ENCODE data around the gene C2CD4C. TPM values are rescaled to one million over a fixed set of nuclear protein-coding genes. Genes with fewer than 3 reads are reported as not detected.

Gene C2CD4C
- total and polyA plus RNA-seq, 2 of the 13 experiments (the other 11 are each of a cell fraction or from before 2014, with no cell fraction given) = not detected

DNA sequence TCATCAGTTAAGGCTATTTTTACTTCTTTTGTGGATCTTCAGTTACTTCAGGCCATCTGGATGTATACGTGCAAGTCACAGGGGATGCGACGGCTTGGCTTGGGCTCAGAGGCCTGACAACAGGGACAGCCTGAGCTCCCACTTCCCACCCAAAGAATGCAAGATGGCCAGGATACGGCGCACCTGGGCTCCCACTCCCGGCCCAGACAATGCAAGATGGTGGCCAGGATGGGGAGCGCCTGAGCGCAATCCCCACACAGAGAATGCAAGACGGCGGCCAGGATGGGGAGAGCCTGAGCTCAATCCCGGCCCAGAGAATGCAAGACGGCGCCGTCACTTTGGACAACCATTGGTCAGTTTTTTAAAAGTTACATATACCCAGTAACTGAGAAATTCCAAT is 39.1 kb downstream of the C2CD4C start:
- Histone ChIP-seq H3K36me3 (replicated peaks in 1 of 2; ENCODE audit: control insufficient read depth in 1 of 2, insufficient read depth in 2 of 2, low read length in 2 of 2) (no peaks in the 10 kb centered on the region), H4K20me1 (ENCODE audit: insufficient read depth, low read length) (no peaks in the 10 kb centered on the region), H3K4me1 (ENCODE audit: insufficient read depth, low read length) (no peaks in the 10 kb centered on the region), H3K4me2 (ENCODE audit: low read depth, low read length) (no peak overlapping the region), H3K27ac (ENCODE audit: extremely low read length, insufficient read depth, low read length) (no peak overlapping the region), H3K9me3 (ENCODE audit: low read length) (no peaks in the 10 kb centered on the region), H3K9ac (ENCODE audit: insufficient read depth, low read depth, low read length) (no peak overlapping the region), H3K27me3 (ENCODE audit: control insufficient read depth in 1 of 2, insufficient read depth in 2 of 2, low read length in 2 of 2) (peaks cover 14 to 84% of the 10 kb centered on the region in 2 experiments), H2AFZ (ENCODE audit: low read length) (no peak overlapping the region), H3K4me3 (replicated peaks in 1 of 3; ENCODE audit: insufficient read depth in 1 of 3, low read depth in 2 of 3, low read length in 3 of 3) (no peak overlapping the region), H3K79me2 (ENCODE audit: insufficient read depth, low read length) (no peaks in the 10 kb centered on the region)
- POLR2A ChIA-PET = no interaction called here
- intact Hi-C loops (cut with micrococcal nuclease; ENCODE audit: unreplicated experiment) = no loop called here
- no TSS peak for BruUV-seq (replicated peaks)
- 67% methylated on average over 7 of the region's 14 CpGs for WGBS (ENCODE audit: low lambda C conversion rate)
- no peak for DNase-seq (ENCODE audit: low spot score)
- FAIRE-seq = no peak
- CTCF ChIA-PET (ENCODE audit: low intra/inter-chr PET ratio, low total read pairs) = no interaction called here
- ATAC-seq = no peak
- in situ Hi-C loops (cut with HindIII; ENCODE audit: extremely low pct_ligation_motif_present, low pct_unique_long_range_greater_than_20kb) = no loop called here
- TF ChIP-seq IKZF4 (CRISPR knock-in tag; IDR thresholded peaks at IDR 0.05; ENCODE audit: borderline replicate concordance, low read depth, not compliant biosample characterization) (no peak), TAF15 (IDR thresholded peaks at IDR 0.05; ENCODE audit: low read depth, low read length, poor library complexity, severe bottlenecking) (no peak), KDM5B (CRISPR knock-in tag; IDR thresholded peaks at IDR 0.05; ENCODE audit: borderline replicate concordance) (no peak), ZNF296 (CRISPR knock-in tag; conservative IDR thresholded peaks at IDR 0.05) (no peak), FIP1L1 (IDR thresholded peaks at IDR 0.05; ENCODE audit: borderline replicate concordance, insufficient read depth, low read depth, low read length) (no peak)
- TF ChIP-seq, protein P1, sequence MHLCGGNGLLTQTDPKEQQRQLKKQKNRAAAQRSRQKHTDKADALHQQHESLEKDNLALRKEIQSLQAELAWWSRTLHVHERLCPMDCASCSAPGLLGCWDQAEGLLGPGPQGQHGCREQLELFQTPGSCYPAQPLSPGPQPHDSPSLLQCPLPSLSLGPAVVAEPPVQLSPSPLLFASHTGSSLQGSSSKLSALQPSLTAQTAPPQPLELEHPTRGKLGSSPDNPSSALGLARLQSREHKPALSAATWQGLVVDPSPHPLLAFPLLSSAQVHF (CRISPR knock-in tag; IDR thresholded peaks at IDR 0.05) = no peak
- TF ChIP-seq, protein P2, sequence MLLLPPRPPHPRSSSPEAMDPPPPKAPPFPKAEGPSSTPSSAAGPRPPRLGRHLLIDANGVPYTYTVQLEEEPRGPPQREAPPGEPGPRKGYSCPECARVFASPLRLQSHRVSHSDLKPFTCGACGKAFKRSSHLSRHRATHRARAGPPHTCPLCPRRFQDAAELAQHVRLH (CRISPR knock-in tag; IDR thresholded peaks at IDR 0.05; ENCODE audit: borderline replicate concordance, low read depth) = no peak

DNA sequence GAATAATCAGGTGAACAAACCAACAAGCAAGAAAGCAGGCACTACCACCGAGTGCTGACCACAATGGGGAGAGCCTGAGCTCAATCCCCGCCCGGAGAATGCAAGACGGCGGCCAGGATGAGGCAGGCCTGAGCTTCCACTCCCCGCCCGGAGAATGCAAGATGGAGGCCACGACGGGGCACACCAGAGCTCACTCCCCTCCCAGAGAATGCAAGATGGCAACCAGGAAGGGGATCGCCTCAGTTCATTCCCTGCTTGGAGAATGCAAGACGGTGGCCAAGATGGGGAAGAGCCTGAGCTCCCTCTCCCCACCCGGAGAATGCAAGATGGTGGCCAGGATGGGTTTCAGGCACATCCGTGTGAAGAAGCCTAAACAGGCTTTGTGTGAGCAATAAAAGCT is 39.7 kb downstream of the C2CD4C start:
- in situ Hi-C loops (cut with HindIII; ENCODE audit: extremely low pct_ligation_motif_present, low pct_unique_long_range_greater_than_20kb) = no loop called here
- no peak for FAIRE-seq
- no peak overlapping the region for H3K4me2 ChIP-seq (ENCODE audit: low read depth, low read length)
- no peak overlapping the region for H3K4me3 ChIP-seq (replicated peaks in 1 of 3; ENCODE audit: insufficient read depth in 1 of 3, low read depth in 2 of 3, low read length in 3 of 3)
- 74% methylated on average over 13 of the region's 13 CpGs for WGBS (ENCODE audit: low lambda C conversion rate)
- ATAC-seq = no peak
- no peaks in the 10 kb centered on the region for H3K4me1 ChIP-seq (ENCODE audit: insufficient read depth, low read length)
- ChIA-PET POLR2A (no interaction called here), CTCF (ENCODE audit: low intra/inter-chr PET ratio, low total read pairs) (no interaction called here)
- H3K27ac ChIP-seq (ENCODE audit: extremely low read length, insufficient read depth, low read length) = no peak overlapping the region
- H2AFZ ChIP-seq (ENCODE audit: low read length) = no peak overlapping the region
- H3K9ac ChIP-seq (ENCODE audit: insufficient read depth, low read depth, low read length) = no peak overlapping the region
- peaks cover 13 to 82% of the 10 kb centered on the region in 2 experiments for H3K27me3 ChIP-seq (ENCODE audit: control insufficient read depth in 1 of 2, insufficient read depth in 2 of 2, low read length in 2 of 2)
- DNase-seq (ENCODE audit: low spot score) = no peak
- no TSS peak for BruUV-seq (replicated peaks)
- intact Hi-C loops (cut with micrococcal nuclease; ENCODE audit: unreplicated experiment) = no loop called here
- no peaks in the 10 kb centered on the region for H3K9me3 ChIP-seq (ENCODE audit: low read length)
- no peaks in the 10 kb centered on the region for H4K20me1 ChIP-seq (ENCODE audit: insufficient read depth, low read length)
- H3K79me2 ChIP-seq (ENCODE audit: insufficient read depth, low read length) = no peaks in the 10 kb centered on the region
- H3K36me3 ChIP-seq (replicated peaks in 1 of 2; ENCODE audit: control insufficient read depth in 1 of 2, insufficient read depth in 2 of 2, low read length in 2 of 2) = no peaks in the 10 kb centered on the region
- TF ChIP-seq DPF2 (CRISPR knock-in tag; IDR thresholded peaks at IDR 0.05; ENCODE audit: borderline replicate concordance, low read depth) (no peak), FOSL1 (CRISPR knock-in tag; IDR thresholded peaks at IDR 0.05; ENCODE audit: borderline replicate concordance) (no peak), ZNF558 (CRISPR knock-in tag; IDR thresholded peaks at IDR 0.05; ENCODE audit: borderline replicate concordance) (no peak), ZNF780A (CRISPR knock-in tag; IDR thresholded peaks at IDR 0.05) (no peak), KLF9 (CRISPR knock-in tag; IDR thresholded peaks at IDR 0.05; ENCODE audit: low read depth) (no peak), POLR2AphosphoS2 (IDR thresholded peaks at IDR 0.05; ENCODE audit: low read depth, low read length) (no peak), FOSL2 (CRISPR knock-in tag; IDR thresholded peaks at IDR 0.05) (no peak), HOXA3 (CRISPR knock-in tag; IDR thresholded peaks at IDR 0.05) (no peak), KMT2B (CRISPR knock-in tag; IDR thresholded peaks at IDR 0.05) (no peak)
- TF ChIP-seq, protein P3, sequence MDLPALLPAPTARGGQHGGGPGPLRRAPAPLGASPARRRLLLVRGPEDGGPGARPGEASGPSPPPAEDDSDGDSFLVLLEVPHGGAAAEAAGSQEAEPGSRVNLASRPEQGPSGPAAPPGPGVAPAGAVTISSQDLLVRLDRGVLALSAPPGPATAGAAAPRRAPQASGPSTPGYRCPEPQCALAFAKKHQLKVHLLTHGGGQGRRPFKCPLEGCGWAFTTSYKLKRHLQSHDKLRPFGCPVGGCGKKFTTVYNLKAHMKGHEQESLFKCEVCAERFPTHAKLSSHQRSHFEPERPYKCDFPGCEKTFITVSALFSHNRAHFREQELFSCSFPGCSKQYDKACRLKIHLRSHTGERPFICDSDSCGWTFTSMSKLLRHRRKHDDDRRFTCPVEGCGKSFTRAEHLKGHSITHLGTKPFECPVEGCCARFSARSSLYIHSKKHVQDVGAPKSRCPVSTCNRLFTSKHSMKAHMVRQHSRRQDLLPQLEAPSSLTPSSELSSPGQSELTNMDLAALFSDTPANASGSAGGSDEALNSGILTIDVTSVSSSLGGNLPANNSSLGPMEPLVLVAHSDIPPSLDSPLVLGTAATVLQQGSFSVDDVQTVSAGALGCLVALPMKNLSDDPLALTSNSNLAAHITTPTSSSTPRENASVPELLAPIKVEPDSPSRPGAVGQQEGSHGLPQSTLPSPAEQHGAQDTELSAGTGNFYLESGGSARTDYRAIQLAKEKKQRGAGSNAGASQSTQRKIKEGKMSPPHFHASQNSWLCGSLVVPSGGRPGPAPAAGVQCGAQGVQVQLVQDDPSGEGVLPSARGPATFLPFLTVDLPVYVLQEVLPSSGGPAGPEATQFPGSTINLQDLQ (CRISPR knock-in tag; IDR thresholded peaks at IDR 0.05) = no peak
